Measurements from ENCODE around the gene APOM. TPM values are rescaled to one million over a fixed set of nuclear protein-coding genes. Genes with fewer than 3 reads are reported as not detected.

Gene APOM
- total RNA-seq, 1 donor from 2014 or later, result 2.6 TPM

GRCh38 chr6:31689249-31690110 is 33.8 kb downstream of the APOM start:
- H3K9me3 ChIP-seq (ENCODE audit: low read depth), result no peaks in the 10 kb centered on the region
- no peaks in the 10 kb centered on the region for H3K4me1 ChIP-seq
- H3K4me2 ChIP-seq, result no peak overlapping the region
- no peaks in the 10 kb centered on the region for H3K36me3 ChIP-seq
- no peak for TF ChIP-seq EZH2phosphoT487 (IDR thresholded peaks at IDR 0.05)
- TF ChIP-seq CTCF (IDR thresholded peaks at IDR 0.05), result peak; percentile 50
- no peak for TF ChIP-seq EZH2 (IDR thresholded peaks at IDR 0.05)
- Mint-ChIP-seq H3K36me3 (peaks cover 43% of the 10 kb centered on the region), H3K4me3 (no peak overlapping the region), H3K4me1 (peaks cover 3% of the 10 kb centered on the region), H3K9me3 (no peaks in the 10 kb centered on the region), H3K27me3 (ENCODE audit: insufficient read depth, low read depth) (peaks cover 2% of the 10 kb centered on the region), H3K27ac (peak overlapping the region; percentile 34)
- peaks cover 5% of the 10 kb centered on the region for H3F3A ChIP-seq (ENCODE audit: low read depth)
- H3K79me2 ChIP-seq (ENCODE audit: low read depth), result no peaks in the 10 kb centered on the region
- DNase-seq (ENCODE audit: low spot score), result no peak
- no peaks in the 10 kb centered on the region for H3K27me3 ChIP-seq
- no peak overlapping the region for H3K27ac ChIP-seq
- H3K4me3 ChIP-seq, result no peak overlapping the region
- no peak overlapping the region for H2AFZ ChIP-seq (replicated peaks)
- no peak overlapping the region for H3K9ac ChIP-seq
- peaks cover 3% of the 10 kb centered on the region for H4K20me1 ChIP-seq (ENCODE audit: low read depth)

GRCh38 chr6:31690231-31691077 is 34.8 kb downstream of the APOM start:
- Mint-ChIP-seq H3K27me3 (ENCODE audit: insufficient read depth, low read depth) (peaks cover under 1% of the 10 kb centered on the region), H3K4me3 (no peak overlapping the region), H3K4me1 (peaks cover 3% of the 10 kb centered on the region), H3K36me3 (peaks cover 40% of the 10 kb centered on the region), H3K27ac (peak overlapping the region; percentile 34), H3K9me3 (no peaks in the 10 kb centered on the region)
- no peaks in the 10 kb centered on the region for H3K79me2 ChIP-seq (ENCODE audit: low read depth)
- no peak overlapping the region for H3K4me3 ChIP-seq
- H3K27ac ChIP-seq, result no peak overlapping the region
- no peak overlapping the region for H2AFZ ChIP-seq (replicated peaks)
- H3K27me3 ChIP-seq, result no peaks in the 10 kb centered on the region
- no peaks in the 10 kb centered on the region for H3K9me3 ChIP-seq (ENCODE audit: low read depth)
- no peak overlapping the region for H3K4me2 ChIP-seq
- no peaks in the 10 kb centered on the region for H3K36me3 ChIP-seq
- no peak for TF ChIP-seq CTCF (IDR thresholded peaks at IDR 0.05)
- TF ChIP-seq EZH2phosphoT487 (IDR thresholded peaks at IDR 0.05), result no peak
- no peaks in the 10 kb centered on the region for H3F3A ChIP-seq (ENCODE audit: low read depth)
- DNase-seq (ENCODE audit: low spot score), result no peak
- H4K20me1 ChIP-seq (ENCODE audit: low read depth), result peaks cover 3% of the 10 kb centered on the region
- no peak overlapping the region for H3K9ac ChIP-seq
- no peaks in the 10 kb centered on the region for H3K4me1 ChIP-seq

- no peak overlapping the region for H2AFZ ChIP-seq (replicated peaks)
- no peak for DNase-seq (ENCODE audit: low spot score)
- TF ChIP-seq CTCF (IDR thresholded peaks at IDR 0.05) (no peak), EZH2phosphoT487 (IDR thresholded peaks at IDR 0.05) (no peak), EZH2 (IDR thresholded peaks at IDR 0.05) (no peak)
- Mint-ChIP-seq H3K4me1 (peaks cover 3% of the 10 kb centered on the region), H3K4me3 (no peak overlapping the region), H3K9me3 (no peaks in the 10 kb centered on the region), H3K27ac (no peak overlapping the region), H3K36me3 (peaks cover 34% of the 10 kb centered on the region), H3K27me3 (ENCODE audit: insufficient read depth, low read depth) (no peaks in the 10 kb centered on the region)
- peaks cover 3% of the 10 kb centered on the region for H4K20me1 ChIP-seq (ENCODE audit: low read depth)
- no peaks in the 10 kb centered on the region for H3F3A ChIP-seq (ENCODE audit: low read depth)
- H3K79me2 ChIP-seq (ENCODE audit: low read depth), result no peaks in the 10 kb centered on the region
- H3K27me3 ChIP-seq, result no peaks in the 10 kb centered on the region
- no peak overlapping the region for H3K4me2 ChIP-seq
- H3K9ac ChIP-seq, result no peak overlapping the region
- H3K27ac ChIP-seq, result no peak overlapping the region
- H3K4me1 ChIP-seq, result no peaks in the 10 kb centered on the region
- H3K36me3 ChIP-seq, result no peaks in the 10 kb centered on the region
- no peaks in the 10 kb centered on the region for H3K9me3 ChIP-seq (ENCODE audit: low read depth)
- H3K4me3 ChIP-seq, result no peak overlapping the region
Measured at GRCh38 chr6:31691078-31691463, 35.4 kb downstream of the APOM start.
